ENCODE data around the gene ZNF286A.
"Not testable (repeated sequence)": the region's sequence is repeated elsewhere in the genome, so short reads cannot be mapped to it uniquely, and the experiment has no call there.

- not testable (repeated sequence) for TF ChIP-seq CTCF (IDR thresholded peaks at IDR 0.05 in 4 of 5, conservative IDR thresholded peaks at IDR 0.05 in 1 of 5); POLR2A (IDR thresholded peaks at IDR 0.05)
These were observed 30.0 kb upstream of the ZNF286A start for GRCh38 chr17:15669526-15669925.
